Measurements from ENCODE around the gene VMAC. TPM values are rescaled to one million over a fixed set of nuclear protein-coding genes. Genes with fewer than 3 reads are reported as not detected.

Gene VMAC
- total and polyA plus RNA-seq, 2 of the 8 experiments (the other 6 are each of a cell fraction or from before 2014, with no cell fraction given) = 1.3 to 2.2 TPM

DNA sequence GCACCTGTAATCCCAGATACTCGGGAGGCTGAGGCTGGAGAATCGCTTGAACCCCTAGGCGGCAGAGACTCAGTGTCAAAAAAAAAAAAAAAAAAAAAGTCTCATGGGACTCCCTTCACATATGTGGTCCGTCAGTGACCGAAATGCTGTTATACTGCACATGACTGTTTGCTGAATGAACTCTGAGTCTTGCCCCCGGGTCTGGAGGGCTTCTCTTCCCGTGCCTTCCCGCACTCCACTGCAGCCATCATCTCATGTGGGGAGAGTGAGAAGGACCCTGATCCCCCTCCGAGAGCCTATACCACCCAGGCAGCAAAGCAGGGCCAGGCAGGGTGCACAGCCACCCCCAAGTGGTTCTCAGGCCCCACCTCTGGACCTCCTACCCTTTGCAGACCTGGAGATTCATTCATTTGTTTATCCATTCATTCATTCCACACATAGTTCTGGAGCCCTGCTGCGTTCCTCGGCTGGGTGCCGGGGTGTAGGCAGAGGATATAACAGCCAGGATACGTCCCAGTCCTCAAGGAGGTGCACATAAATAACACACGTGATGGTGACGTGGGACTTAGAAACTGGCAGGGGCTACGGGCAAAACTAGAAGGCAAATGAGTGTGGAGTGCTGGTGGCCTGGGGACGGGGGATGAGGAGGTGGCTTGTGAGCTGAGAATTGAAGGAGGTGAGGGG lies 15.2 kb upstream of the VMAC start:
- H3K14ac ChIP-seq (ENCODE audit: insufficient read length) = no peak overlapping the region
- H2AFZ ChIP-seq (ENCODE audit: low read length) = no peak overlapping the region
- no peak overlapping the region for H4K91ac ChIP-seq (replicated peaks; ENCODE audit: insufficient read length, low read length)
- H3K4me1 ChIP-seq (replicated peaks in 1 of 4; ENCODE audit: control insufficient read depth in 3 of 4, insufficient read depth in 4 of 4, low read length in 3 of 4) = peaks cover 0 to 11% (median 4%) of the 10 kb centered on the region in 4 experiments; a peak in 5 of 7 replicates
- no peak overlapping the region for H3K23ac ChIP-seq (ENCODE audit: insufficient read length)
- peaks cover 0 to 4% of the 10 kb centered on the region in 2 experiments for H4K20me1 ChIP-seq (replicated peaks in 1 of 2; ENCODE audit: control insufficient read depth in 1 of 2, insufficient read depth in 2 of 2, low read length in 2 of 2)
- no peak overlapping the region for H3K4me2 ChIP-seq (ENCODE audit: insufficient read depth in 1 of 2, low read depth in 2 of 2, low read length in 2 of 2)
- H3K79me1 ChIP-seq (ENCODE audit: low read depth, low read length) = no peaks in the 10 kb centered on the region
- H4K5ac ChIP-seq (ENCODE audit: insufficient read length, low read depth, low read length) = no peak overlapping the region
- H3K27ac ChIP-seq (ENCODE audit: low read depth, low read length) = no peak overlapping the region
- DNase-seq (ENCODE audit: low read depth in 1 of 2, low spot score in 2 of 2) (no peak), FAIRE-seq (no peak)
- H3K4me3 ChIP-seq (ENCODE audit: extremely low read depth in 1 of 4, insufficient read depth in 2 of 4, low read depth in 3 of 4, low read length in 4 of 4) = no peak overlapping the region
- no peak overlapping the region for H3K56ac ChIP-seq (replicated peaks; ENCODE audit: insufficient read length, low read depth, low read length)
- 0 out of 2 replicates have a peak overlapping the region, but pooled peaks have one; percentile 60 for H2BK12ac ChIP-seq (ENCODE audit: low read depth, low read length)
- ChIA-PET CTCF (ENCODE audit: partially characterized antibody) (interaction anchor here (0.7 to 3.5 kb wide), 4 partner anchors 82 to 95 kb away, joined by 3 to 31 read pairs (median 7); partner anchors contain the start of gene NRTN), POLR2A (ENCODE audit: partially characterized antibody) (interaction anchor here (0.9 to 5.3 kb wide), 4 partner anchors 8 to 85 kb away, joined by 3 to 43 read pairs (median 20); partner anchors contain the start of gene NRTN)
- H2BK120ac ChIP-seq (replicated peaks; ENCODE audit: low read depth, low read length) = no peak overlapping the region
- peaks cover 0 to 3% (median 0%) of the 10 kb centered on the region in 4 experiments; a peak in 3 of 7 replicates for H3K27me3 ChIP-seq (replicated peaks in 1 of 4; ENCODE audit: control insufficient read depth in 3 of 4, extremely low read depth in 1 of 4, insufficient read depth in 3 of 4, low read length in 3 of 4)
- no peak overlapping the region for H2BK5ac ChIP-seq (ENCODE audit: low read depth, low read length)
- no peak overlapping the region for H3K4ac ChIP-seq (replicated peaks; ENCODE audit: insufficient read length, low read depth, low read length)
- no peaks in the 10 kb centered on the region for H3K23me2 ChIP-seq (ENCODE audit: low read depth, low read length)
- no peak overlapping the region for H2BK15ac ChIP-seq (ENCODE audit: low read length)
- H3K9me3 ChIP-seq (ENCODE audit: insufficient read depth in 2 of 2, low read depth in 1 of 2, low read length in 1 of 2) = no peaks in the 10 kb centered on the region
- H2BK20ac ChIP-seq (ENCODE audit: low read length) = no peak overlapping the region
- H3K18ac ChIP-seq (ENCODE audit: extremely low read depth, low read length) = no peak overlapping the region; the same call in 1 of the 2 replicates
- H2AK5ac ChIP-seq (ENCODE audit: low read depth, low read length) = no peak overlapping the region
- H3K79me2 ChIP-seq (ENCODE audit: control insufficient read depth in 1 of 2, insufficient read depth in 2 of 2, low read length in 2 of 2) = no peaks in the 10 kb centered on the region
- 85% methylated on average over 17 of the region's 17 CpGs; no CpG with 5 or more reads in 1 of the 2 experiments for WGBS, 2 experiments (ENCODE audit: extremely low coverage in 1 of 2, insufficient coverage in 1 of 2, insufficient read length in 1 of 2, insufficient replicate concordance in 2 of 2, low coverage in 1 of 2, low lambda C conversion rate in 2 of 2, missing lambda C conversion rate in 1 of 2)
- H3K36me3 ChIP-seq (ENCODE audit: control insufficient read depth in 2 of 4, insufficient read depth in 4 of 4, low read length in 3 of 4) = no peaks in the 10 kb centered on the region
- H4K8ac ChIP-seq (ENCODE audit: extremely low read depth, insufficient read depth, low read length) = no peak overlapping the region
- no peak overlapping the region for H3K9ac ChIP-seq (replicated peaks in 1 of 4; ENCODE audit: extremely low read depth in 1 of 4, low read depth in 3 of 4, low read length in 3 of 4)
- no peak for TF ChIP-seq TBP (IDR thresholded peaks at IDR 0.05; ENCODE audit: low read depth, low read length)
- no peak for TF ChIP-seq EGR1 (IDR thresholded peaks at IDR 0.05; ENCODE audit: borderline replicate concordance, low read depth, low read length)
- TF ChIP-seq SP1 (IDR thresholded peaks at IDR 0.05; ENCODE audit: low read depth, low read length) = no peak
- no peak for TF ChIP-seq RXRA (IDR thresholded peaks at IDR 0.05; ENCODE audit: insufficient read depth, low read depth, low read length)
- no peak for TF ChIP-seq SP4 (IDR thresholded peaks at IDR 0.05; ENCODE audit: low read length)
- TF ChIP-seq, protein P1, sequence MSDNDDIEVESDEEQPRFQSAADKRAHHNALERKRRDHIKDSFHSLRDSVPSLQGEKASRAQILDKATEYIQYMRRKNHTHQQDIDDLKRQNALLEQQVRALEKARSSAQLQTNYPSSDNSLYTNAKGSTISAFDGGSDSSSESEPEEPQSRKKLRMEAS (IDR thresholded peaks at IDR 0.05) = no peak
- no peak for TF ChIP-seq CBX8 (IDR thresholded peaks at IDR 0.05; ENCODE audit: borderline replicate concordance, low read depth, low read length)
- no peak for TF ChIP-seq PHF8 (conservative IDR thresholded peaks at IDR 0.05; ENCODE audit: low read depth, low read length)
- no peak for TF ChIP-seq RBBP5 (IDR thresholded peaks at IDR 0.05; ENCODE audit: borderline replicate concordance, low read depth, low read length)
- no peak for TF ChIP-seq ASH2L (IDR thresholded peaks at IDR 0.05; ENCODE audit: low read length)
- TF ChIP-seq TAF1 (IDR thresholded peaks at IDR 0.05; ENCODE audit: low read depth, low read length) = no peak
- no peak for TF ChIP-seq KDM5A (IDR thresholded peaks at IDR 0.05; ENCODE audit: low read length)
- TF ChIP-seq SIX5 (IDR thresholded peaks at IDR 0.05; ENCODE audit: low read depth, low read length) = no peak
- TF ChIP-seq GTF2F1 (IDR thresholded peaks at IDR 0.05; ENCODE audit: borderline replicate concordance, low read depth, low read length) = no peak
